Pons (tissue), 1 donor: ENCODE data around the gene LHFPL3.
A peak's percentile ranks its signal among the peaks of the same experiment; 100 is the strongest.
"Not testable (repeated sequence)": the region's sequence is repeated elsewhere in the genome, so short reads cannot be mapped to it uniquely, and the experiment has no call there.

Experiments used
- DNase-seq: peaks from one replicate; pipeline ENCODE4 v3.0.0-alpha.2; 2016; ENCODE audit warnings: low spot score

The LHFPL3 gene

DNA sequence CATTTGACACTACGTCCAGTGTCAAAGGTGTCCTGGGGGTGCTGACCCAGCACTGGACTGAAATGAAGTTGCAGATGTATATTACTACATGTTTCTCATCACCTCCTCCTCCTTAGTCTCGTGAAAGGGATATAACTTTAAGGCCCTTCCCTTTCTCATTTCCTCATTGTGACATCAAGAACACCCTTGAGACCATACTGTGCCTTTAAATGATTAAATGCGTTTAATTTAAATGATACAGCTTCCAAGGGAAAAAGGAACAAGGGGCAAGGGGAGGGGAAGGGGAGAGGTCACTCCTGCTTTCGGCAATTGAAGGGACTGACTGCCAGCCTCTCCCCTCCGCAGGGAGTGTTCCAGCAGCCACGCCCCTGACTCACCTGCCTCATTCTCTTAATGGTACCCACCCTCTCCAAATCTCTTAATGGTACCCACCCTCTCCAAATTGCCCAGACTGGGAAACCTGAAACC lies 605.2 kb downstream of the LHFPL3 start:
- no peak for DNase-seq

DNA sequence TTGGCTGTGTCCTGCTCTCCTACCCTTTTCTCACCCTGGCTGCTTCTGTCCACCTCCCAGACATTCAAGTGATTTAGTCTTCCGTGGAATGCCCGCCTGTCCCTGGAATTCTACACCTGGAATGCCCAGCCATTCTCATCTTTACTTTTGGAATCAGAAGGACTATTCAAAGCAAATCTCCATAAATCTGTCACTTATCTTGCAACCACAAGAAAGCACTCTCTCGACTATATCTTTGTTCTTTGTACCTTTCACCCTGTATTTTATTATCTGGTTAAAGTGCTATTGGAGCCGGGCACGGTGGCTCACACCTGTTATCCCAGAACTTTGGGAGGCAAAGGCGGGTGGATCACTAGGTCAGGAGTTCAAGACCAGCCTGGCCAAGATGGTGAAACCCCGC lies 606.3 kb downstream of the LHFPL3 start:
- no peak for DNase-seq

GRCh38 chr7:104935276-104935675 lies 606.9 kb downstream of the LHFPL3 start:
- no peak for DNase-seq

DNA sequence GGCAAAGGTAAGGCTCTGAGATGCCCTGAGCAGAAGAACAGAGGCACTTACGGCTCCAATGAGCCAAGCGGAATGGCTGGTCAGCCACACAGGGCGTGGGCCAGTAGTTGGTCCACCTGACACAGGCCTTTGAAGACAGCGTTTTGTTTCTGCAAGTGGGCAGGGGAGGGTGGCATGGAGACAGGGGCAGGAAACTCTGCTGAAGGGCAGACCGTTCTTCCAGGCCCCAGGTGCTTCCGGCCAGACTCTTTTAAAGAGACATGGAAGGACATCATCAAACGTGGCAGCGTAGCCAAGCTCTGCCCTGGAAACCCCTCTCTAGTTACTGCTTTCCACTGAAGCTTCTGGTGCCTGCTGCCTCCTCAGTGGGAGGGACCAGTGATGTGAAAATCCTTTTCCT lies 608.1 kb downstream of the LHFPL3 start:
- no peak for DNase-seq

DNA sequence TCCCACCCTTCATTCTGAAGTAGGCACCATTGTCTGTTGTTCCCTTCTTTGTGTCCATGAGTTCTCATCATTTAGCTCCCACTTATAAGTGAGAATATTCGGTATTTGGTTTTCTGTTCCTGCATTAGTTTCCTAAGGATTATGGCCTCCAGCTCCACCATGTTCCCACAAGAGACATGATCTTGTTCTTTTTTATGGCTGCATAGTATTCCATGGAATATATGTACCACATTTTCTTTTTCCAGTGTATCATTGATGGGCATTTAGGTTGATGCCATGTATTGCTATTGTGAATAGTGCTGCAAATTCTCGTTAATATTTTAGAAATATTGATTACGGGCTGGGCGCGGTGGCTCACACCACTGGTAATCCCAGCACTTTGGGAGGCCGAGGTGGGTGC lies 609.1 kb downstream of the LHFPL3 start:
- DNase-seq: not testable (repeated sequence)

DNA sequence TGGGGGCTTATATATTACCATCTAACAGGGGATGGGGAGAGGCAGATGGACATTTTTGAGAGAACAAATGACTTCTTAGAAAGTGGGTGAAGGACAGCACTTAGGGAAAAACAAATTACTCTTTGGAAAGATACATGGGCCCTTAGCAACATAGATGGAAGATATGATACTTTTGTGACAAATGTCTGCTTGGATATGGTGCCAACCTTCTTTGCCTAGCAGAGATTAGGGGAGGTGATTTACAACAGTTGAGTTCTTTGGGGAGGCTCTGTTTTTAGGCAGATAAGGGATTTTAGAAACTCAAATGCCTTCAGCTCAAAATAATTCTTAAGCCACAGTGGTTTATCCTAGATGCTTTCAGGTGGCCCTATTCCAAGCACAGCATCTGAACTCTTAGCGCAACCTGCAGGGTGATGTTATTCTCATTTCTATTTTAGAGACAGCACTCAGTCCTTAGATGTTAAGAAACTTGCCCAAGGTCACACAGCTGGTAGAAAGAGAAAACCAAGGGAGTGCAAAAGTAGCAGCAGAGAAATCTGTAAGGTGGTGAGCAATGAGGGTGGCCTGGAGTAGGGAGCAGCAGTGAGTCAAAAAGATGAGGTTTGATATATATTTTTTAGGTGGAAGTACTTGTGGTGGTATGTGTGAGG lies 610.5 kb downstream of the LHFPL3 start:
- DNase-seq: no peak

DNA sequence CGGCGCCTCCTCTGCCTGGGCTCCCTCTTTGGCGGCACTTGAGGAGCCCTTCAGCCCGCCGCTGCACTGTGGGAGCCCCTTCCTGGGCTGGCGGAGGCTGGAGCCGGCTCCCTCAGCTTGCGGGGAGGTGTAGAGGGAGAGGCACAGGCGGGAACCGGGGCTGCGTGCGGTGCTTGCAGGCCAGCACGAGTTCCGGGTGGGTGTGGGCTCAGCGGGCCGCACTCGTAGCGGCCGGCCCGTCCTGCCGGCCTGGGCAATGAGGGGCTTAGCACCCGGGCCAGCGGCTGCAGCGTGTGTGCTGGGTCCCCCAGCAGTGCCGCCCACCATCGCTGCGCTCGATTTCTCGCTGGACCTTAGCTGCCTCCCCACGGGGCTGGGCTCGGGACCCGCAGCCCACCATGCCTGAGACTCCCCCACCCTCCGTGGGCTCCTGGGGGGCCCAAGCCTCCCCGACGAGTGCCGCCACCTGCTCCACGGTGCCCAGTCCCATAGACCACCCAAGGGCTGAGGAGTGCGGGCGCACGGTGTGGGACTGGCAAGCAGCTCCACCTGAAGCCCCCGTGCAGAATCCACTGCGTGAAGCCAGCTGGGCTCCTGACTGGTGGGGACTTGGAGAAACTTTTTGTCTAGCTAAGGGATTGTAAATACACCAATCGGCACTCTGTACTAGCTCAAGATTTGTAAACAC lies 611.8 kb downstream of the LHFPL3 start:
- DNase-seq: no peak

DNA sequence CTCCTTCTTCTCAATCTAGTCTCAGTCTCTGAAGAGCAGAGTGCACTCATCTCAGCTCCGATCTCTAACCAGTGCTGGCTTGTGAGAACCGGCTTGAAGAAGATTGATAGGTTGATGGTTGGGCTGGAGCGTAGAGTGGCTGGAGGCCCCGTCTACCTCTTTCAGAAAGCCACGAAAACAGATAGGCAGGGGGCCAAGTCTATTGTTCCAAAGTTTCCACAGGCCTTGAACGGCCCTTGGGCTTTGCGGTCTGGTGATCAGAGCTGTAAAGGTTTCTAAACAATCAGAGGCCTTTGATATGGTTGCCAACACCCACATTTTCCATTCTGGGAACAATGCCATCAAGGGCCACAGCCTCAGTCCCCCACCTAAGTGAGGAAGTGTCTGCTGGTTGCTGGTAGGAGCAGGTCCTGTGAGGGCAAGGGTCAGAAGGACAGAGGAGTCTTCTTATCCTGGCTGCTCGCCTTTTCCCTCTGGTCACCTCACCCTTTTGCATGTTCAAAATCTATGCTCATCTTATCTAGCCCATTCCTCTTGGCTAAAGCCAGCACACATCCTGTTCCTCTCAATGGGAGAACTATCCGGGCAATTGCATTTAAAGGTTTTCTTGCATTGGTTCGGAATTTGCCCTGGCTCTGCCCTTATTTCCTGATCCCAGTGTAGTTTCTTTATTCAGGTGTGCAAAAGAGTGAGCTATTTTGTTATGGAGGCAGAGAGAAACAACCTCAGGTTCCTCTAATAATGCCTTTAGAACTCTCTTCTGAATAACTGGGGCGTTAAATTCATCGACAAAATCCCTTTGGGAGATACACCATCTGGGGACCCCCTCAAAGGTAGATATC lies 615.3 kb downstream of the LHFPL3 start:
- DNase-seq: peak; percentile 43

- no peak for DNase-seq
Measured at GRCh38 chr7:104945599-104945956, 617.2 kb downstream of the LHFPL3 start.

DNA sequence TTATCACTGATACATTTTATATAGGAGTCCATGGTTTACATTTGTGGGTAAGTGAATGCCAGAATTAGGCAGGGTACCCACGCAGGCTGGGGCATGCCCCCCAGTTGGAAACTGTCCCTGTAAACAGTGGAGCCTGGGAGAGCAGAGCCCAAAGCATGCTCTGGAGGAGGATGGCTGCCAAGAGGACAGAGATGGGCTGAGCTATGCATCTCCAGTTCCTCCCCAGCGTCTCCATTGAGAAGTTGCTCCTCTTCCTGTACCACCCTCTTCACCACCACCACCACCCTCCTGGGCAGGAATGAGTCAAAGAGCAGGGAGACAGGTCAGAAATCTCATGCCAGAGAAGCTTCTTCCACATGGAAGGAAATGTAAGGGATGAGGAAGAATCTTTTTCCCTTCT lies 617.9 kb downstream of the LHFPL3 start:
- DNase-seq: no peak

DNA sequence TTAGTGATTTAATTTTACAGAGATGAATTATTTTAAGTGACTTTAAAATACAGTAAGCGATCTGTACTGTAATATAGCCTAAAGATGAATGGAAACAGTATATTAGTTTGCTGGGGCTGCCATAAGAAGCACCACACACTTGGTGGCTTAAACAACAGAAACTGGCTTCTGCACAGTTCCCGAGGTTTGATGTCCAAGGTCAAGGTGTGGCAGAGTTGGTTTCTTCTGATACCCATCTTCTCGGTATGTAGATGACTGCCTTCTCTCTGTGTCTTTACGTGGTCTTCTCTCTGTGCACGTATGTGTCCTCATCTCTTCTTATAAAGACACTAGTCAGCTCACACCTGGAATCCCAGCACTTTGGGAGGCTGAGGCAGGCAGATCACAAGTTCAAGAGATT lies 621.6 kb downstream of the LHFPL3 start:
- no peak for DNase-seq

- DNase-seq: no peak
Measured at GRCh38 chr7:104950754-104951153, 622.4 kb downstream of the LHFPL3 start.

- no peak for DNase-seq
Measured at GRCh38 chr7:104951546-104951945, 623.1 kb downstream of the LHFPL3 start.

DNA sequence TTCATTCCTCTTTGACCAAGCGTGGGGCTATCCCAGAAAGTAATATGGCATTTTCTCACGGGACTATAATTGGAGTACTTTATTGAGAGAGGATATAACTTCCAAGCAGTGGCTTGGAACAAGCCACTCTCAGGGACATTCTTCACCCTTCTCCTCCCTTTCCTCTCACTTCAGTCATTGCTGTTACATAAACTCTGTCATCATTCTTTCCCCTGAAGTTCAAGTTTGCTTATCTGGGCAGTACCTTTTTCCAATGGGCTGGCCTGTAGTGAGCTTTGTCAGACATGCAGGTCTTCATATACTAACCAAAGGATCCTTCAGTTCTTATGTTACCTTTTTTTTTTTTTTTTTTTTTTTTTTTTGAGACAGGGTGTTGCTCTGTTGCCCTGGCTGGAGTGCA lies 626.9 kb downstream of the LHFPL3 start:
- no peak for DNase-seq
